Breast epithelium (tissue), 4 donors: ENCODE data around the gene CCDC186. TPM values are rescaled to one million over a fixed set of nuclear protein-coding genes. Genes with fewer than 3 reads are reported as not detected.

ENCODE experiments used
- DNase-seq, 2 donors: peaks; one replicate each; pipeline ENCODE4 v3.0.0-alpha.2; 2019; ENCODE audit warnings: low spot score in 2 of 2
- H3K27ac ChIP-seq, 2 donors: fragments of 200-600 bp; sonication (generic) in 1 of 2; one replicate each; pipeline ENCODE4 v1.5.1; 2016 to 2019; ENCODE audit warnings: mild to moderate bottlenecking in 1 of 2
- H3K27me3 ChIP-seq, 2 donors: fragments of 200-600 bp; sonication (generic) in 1 of 2; one replicate each; pipeline versions ENCODE4 v1.5.1 to v1.6.0; 2017 to 2019; ENCODE audit warnings: control low read depth in 1 of 2, mild to moderate bottlenecking in 1 of 2
- H3K36me3 ChIP-seq: fragments of 200-600 bp; one replicate; pipeline ENCODE4 v1.5.1; 2019
- H3K4me1 ChIP-seq, 2 donors: fragments of 200-600 bp; sonication (generic); one replicate each; pipeline ENCODE4 v1.5.1; 2016 to 2019; ENCODE audit warnings: control low read depth in 1 of 2
- H3K4me3 ChIP-seq, 3 donors: fragments of 200-600 bp; sonication (generic); 1 replicate in 2 of 3; 2 replicates in 1 of 3; pipeline ENCODE4 v1.5.1; 2016 to 2019; ENCODE audit warnings: mild to moderate bottlenecking in 3 of 3, moderate library complexity in 2 of 3
- H3K9me3 ChIP-seq, 2 donors: fragments of 200-600 bp; sonication (generic) in 1 of 2; one replicate each; pipeline ENCODE4 v1.5.1; 2016 to 2019; ENCODE audit warnings: control low read depth in 1 of 2
- POLR2A ChIP-seq: fragments of 450-650 bp; IDR thresholded peaks from one replicate; pipeline ENCODE4 v1.6.1; 2016; ENCODE audit warnings: antibody characterized with exemption, mild to moderate bottlenecking, moderate library complexity
- POLR2AphosphoS5 ChIP-seq, 3 donors: sonication (generic); formaldehyde crosslinking; IDR thresholded peaks; one replicate each; pipeline ENCODE4 v1.6.1; 2017; ENCODE audit warnings: antibody characterized with exemption in 3 of 3
- intact Hi-C: fragments of 100-400 bp; cut with DNase I; formaldehyde crosslinking; loops from one replicate; pipeline ENCODE4 v1.15.1; 2023; ENCODE audit warnings: low total_unique reads
- total RNA-seq, 3 donors: library from RNA; depleted of rRNA; stranded (reverse); fragments of >200 nt; gene quantifications; one replicate each; pipeline ENCODE4 v1.1.0, GENCODE V29; 2016
- TF ChIP-seq, protein P1 (sequence below), 3 donors: fragments of 450-650 bp; IDR thresholded peaks; one replicate each; pipeline ENCODE4 v1.5.1; 2016 to 2017; ENCODE audit warnings: antibody characterized with exemption in 3 of 3, mild to moderate bottlenecking in 3 of 3, moderate library complexity in 3 of 3

The CCDC186 gene
- total RNA-seq, result 10 to 100 TPM; 23.5 to 62.1 (median 41.6) TPM

DNA sequence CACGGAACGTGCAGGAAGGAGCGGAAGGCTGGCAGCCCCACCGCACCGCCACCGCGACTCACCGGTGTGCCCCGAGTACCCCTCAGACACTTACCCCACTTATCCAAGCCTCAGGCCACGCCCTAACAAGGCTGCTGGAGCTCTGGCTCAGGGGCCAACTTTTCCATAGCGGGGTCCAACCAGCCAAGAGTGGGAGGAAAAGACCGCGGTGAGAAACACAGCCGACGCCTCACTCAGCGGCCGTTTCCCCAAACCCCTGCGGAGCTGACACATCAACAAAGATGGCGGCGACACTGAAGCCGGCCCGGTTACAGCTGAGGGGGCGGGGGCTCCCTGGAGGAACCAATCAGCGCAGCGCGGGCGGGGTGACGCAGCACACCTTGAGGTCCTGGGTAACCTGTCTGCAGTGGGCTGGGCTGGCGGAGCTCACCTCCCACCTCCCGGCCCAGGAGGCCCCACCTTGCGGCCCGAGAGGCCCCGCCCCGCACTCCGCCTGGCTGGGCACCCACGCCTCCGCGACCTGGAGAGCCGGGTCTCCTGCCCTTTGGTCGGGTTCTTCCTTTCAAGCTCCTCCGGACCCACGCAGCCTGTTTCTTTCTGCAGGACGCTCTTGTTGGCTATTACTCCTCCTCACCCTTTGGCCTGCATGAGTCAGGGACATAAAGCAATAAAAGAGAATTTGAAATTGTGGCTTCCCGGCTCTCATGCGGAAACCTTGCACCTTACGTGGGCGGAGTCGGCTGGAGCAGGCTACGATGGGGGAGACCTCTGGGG lies at the start of gene CCDC186:
CCDC186 (minus strand) TSS at position 283 of the 774 bp plus-strand sequence. CDS start 10,935 bp downstream, outside the sequence.
- peak; percentile 98 to 99 for DNase-seq
- H3K4me1 ChIP-seq, result no peaks in the 10 kb centered on the region
- no peaks in the 10 kb centered on the region for H3K36me3 ChIP-seq
- TF ChIP-seq, protein P1, sequence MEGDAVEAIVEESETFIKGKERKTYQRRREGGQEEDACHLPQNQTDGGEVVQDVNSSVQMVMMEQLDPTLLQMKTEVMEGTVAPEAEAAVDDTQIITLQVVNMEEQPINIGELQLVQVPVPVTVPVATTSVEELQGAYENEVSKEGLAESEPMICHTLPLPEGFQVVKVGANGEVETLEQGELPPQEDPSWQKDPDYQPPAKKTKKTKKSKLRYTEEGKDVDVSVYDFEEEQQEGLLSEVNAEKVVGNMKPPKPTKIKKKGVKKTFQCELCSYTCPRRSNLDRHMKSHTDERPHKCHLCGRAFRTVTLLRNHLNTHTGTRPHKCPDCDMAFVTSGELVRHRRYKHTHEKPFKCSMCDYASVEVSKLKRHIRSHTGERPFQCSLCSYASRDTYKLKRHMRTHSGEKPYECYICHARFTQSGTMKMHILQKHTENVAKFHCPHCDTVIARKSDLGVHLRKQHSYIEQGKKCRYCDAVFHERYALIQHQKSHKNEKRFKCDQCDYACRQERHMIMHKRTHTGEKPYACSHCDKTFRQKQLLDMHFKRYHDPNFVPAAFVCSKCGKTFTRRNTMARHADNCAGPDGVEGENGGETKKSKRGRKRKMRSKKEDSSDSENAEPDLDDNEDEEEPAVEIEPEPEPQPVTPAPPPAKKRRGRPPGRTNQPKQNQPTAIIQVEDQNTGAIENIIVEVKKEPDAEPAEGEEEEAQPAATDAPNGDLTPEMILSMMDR (IDR thresholded peaks at IDR 0.05), result no peak
- TF ChIP-seq POLR2AphosphoS5 (IDR thresholded peaks at IDR 0.05) (peak; percentile 57 to 95 (median 68)), POLR2A (peak; percentile 80)
- H3K27me3 ChIP-seq, result no peaks in the 10 kb centered on the region
- H3K27ac ChIP-seq, result peak within 1 kb of the TSS; percentile 97 to 98
- intact Hi-C loops, result no loop called here
- H3K4me3 ChIP-seq, result peak within 1 kb of the TSS; percentile 89 to 99 (median 97)
- H3K9me3 ChIP-seq, result no peaks in the 10 kb centered on the region

- H3K36me3 ChIP-seq, result no peaks in the 10 kb centered on the region
- H3K9me3 ChIP-seq, result no peaks in the 10 kb centered on the region
- no peak overlapping the region for H3K4me3 ChIP-seq
- H3K4me1 ChIP-seq, result no peaks in the 10 kb centered on the region
- intact Hi-C loops, result no loop called here
- H3K27ac ChIP-seq, result no peak overlapping the region
- H3K27me3 ChIP-seq, result no peaks in the 10 kb centered on the region
- no peak for TF ChIP-seq POLR2AphosphoS5 (IDR thresholded peaks at IDR 0.05)
- TF ChIP-seq, protein P1 (IDR thresholded peaks at IDR 0.05), result no peak
- no peak for TF ChIP-seq POLR2A
- no peak for DNase-seq
Observed at GRCh38 chr10:114223066-114223465, 49.1 kb upstream of the CCDC186 start.

GRCh38 chr10:114221235-114221634 lies 47.2 kb upstream of the CCDC186 start:
- Histone ChIP-seq H3K4me3 (no peak overlapping the region), H3K27ac (no peak overlapping the region), H3K4me1 (no peaks in the 10 kb centered on the region), H3K27me3 (no peaks in the 10 kb centered on the region), H3K9me3 (no peaks in the 10 kb centered on the region), H3K36me3 (no peaks in the 10 kb centered on the region)
- intact Hi-C loops, result no loop called here
- no peak for TF ChIP-seq POLR2A
- TF ChIP-seq POLR2AphosphoS5 (IDR thresholded peaks at IDR 0.05), result no peak
- TF ChIP-seq, protein P1 (IDR thresholded peaks at IDR 0.05), result no peak
- DNase-seq, result no peak

DNA sequence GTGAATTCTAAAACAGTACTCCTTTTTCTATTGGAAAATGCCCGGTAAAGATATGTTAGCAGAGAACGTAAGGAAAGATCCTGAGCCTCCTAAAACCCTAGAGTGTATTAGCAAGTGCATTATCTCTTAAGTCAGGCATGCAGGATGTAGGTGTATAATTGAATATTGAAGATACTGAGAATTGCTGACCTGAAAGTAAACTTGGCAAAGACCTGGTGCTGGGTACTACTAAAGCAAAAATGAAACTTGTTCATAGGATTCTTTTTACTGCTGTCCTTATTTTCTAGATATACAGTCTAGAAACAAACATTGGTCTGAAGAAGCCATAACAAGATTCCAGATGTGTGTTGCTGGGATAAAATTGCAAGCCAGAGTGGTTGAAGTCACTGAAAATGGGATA lies 46.3 kb upstream of the CCDC186 start:
- H3K36me3 ChIP-seq, result no peaks in the 10 kb centered on the region
- DNase-seq, result no peak
- no peaks in the 10 kb centered on the region for H3K27me3 ChIP-seq
- TF ChIP-seq, protein P1 (IDR thresholded peaks at IDR 0.05), result no peak
- TF ChIP-seq POLR2A, result no peak
- TF ChIP-seq POLR2AphosphoS5 (IDR thresholded peaks at IDR 0.05), result no peak
- no peaks in the 10 kb centered on the region for H3K9me3 ChIP-seq
- H3K27ac ChIP-seq, result no peak overlapping the region
- H3K4me1 ChIP-seq, result no peaks in the 10 kb centered on the region
- intact Hi-C loops, result no loop called here
- no peak overlapping the region for H3K4me3 ChIP-seq

- Histone ChIP-seq H3K4me1 (no peaks in the 10 kb centered on the region), H3K36me3 (no peaks in the 10 kb centered on the region), H3K9me3 (no peaks in the 10 kb centered on the region), H3K4me3 (no peak overlapping the region), H3K27me3 (no peaks in the 10 kb centered on the region), H3K27ac (no peak overlapping the region)
- TF ChIP-seq POLR2A, result no peak
- TF ChIP-seq, protein P1 (IDR thresholded peaks at IDR 0.05), result no peak
- TF ChIP-seq POLR2AphosphoS5 (IDR thresholded peaks at IDR 0.05), result no peak
- no peak for DNase-seq
- intact Hi-C loops, result no loop called here
Observed at GRCh38 chr10:114215033-114215432, 41.0 kb upstream of the CCDC186 start.
